HEK293 (cell line): Measurements from ENCODE around the gene PFAS.

Experiments used
- CTCF ChIA-PET: fragments of 350-600 bp; formaldehyde crosslinking; extraction: SDS; loops from one replicate; lab custom pipeline; 2021; ENCODE audit warnings: antibody characterized with exemption; lab: Yijun Ruan, JAX
- POLR2A ChIA-PET: fragments of 300-600 bp; formaldehyde crosslinking; extraction: SDS; loops from one replicate; lab custom pipeline; 2020; ENCODE audit warnings: antibody characterized with exemption, inconsistent platforms; lab: Yijun Ruan, JAX
- H3K27ac ChIP-seq: fragments of 200-500 bp; sonication (Bioruptor generic); 2 replicates; pipeline ENCODE4 v1.5.1; 2014; ENCODE audit warnings: low read depth, low read length, control low read depth, inconsistent platforms; ENCODE audit errors: extremely low read depth
- H3K36me3 ChIP-seq, 2 experiments: fragments of 200-500 bp in 1 of 2; sonication (Bioruptor generic) in 1 of 2; 1 replicate in 1 of 2; 2 replicates in 1 of 2; pipeline ENCODE4 v1.5.1; 2014 to 2017; ENCODE audit warnings: inconsistent platforms in 2 of 2, low read length in 2 of 2; ENCODE audit not compliant: control insufficient read depth in 2 of 2, insufficient read depth in 1 of 2
- H3K4me1 ChIP-seq: fragments of 200-500 bp; sonication (Bioruptor generic); 2 replicates; pipeline ENCODE4 v1.5.1; 2014; ENCODE audit warnings: mild to moderate bottlenecking, low read length, inconsistent platforms; ENCODE audit not compliant: control insufficient read depth, insufficient read depth
- H3K4me3 ChIP-seq: 2 replicates; pipeline ENCODE4 v1.5.1; 2011; ENCODE audit warnings: low read depth, mild to moderate bottlenecking, control low read depth, low read length, moderate library complexity
- H3K9me3 ChIP-seq: fragments of 200-500 bp; sonication (Bioruptor generic); 2 replicates; pipeline ENCODE4 v1.5.1; 2014; ENCODE audit warnings: low read depth, low read length, inconsistent platforms; ENCODE audit not compliant: control insufficient read depth, insufficient read depth
- BCL11A ChIP-seq: fragments of 450-650 bp; formaldehyde crosslinking; IDR thresholded peaks from 2 replicates; pipeline ENCODE4 v1.5.1; 2016; ENCODE audit warnings: low read depth, missing biosample characterization, missing genetic modification characterization
- GLI2 ChIP-seq: fragments of 450-650 bp; formaldehyde crosslinking; IDR thresholded peaks from 2 replicates; pipeline ENCODE4; 2017; ENCODE audit warnings: missing biosample characterization, missing genetic modification characterization, low read depth, borderline replicate concordance
- GLIS2 ChIP-seq: fragments of 450-650 bp; formaldehyde crosslinking; IDR thresholded peaks from 2 replicates; pipeline ENCODE4 v1.5.1; 2016; ENCODE audit warnings: missing biosample characterization, missing genetic modification characterization
- ZBTB48 ChIP-seq: fragments of 450-650 bp; formaldehyde crosslinking; IDR thresholded peaks from 2 replicates; pipeline ENCODE4 v1.5.1; 2016; ENCODE audit warnings: missing biosample characterization, missing genetic modification characterization
- ZBTB7A ChIP-seq: fragments of 450-650 bp; formaldehyde crosslinking; IDR thresholded peaks from 2 replicates; pipeline ENCODE4 v1.5.1; 2016; ENCODE audit warnings: low read depth, missing biosample characterization, missing genetic modification characterization
- ZFP3 ChIP-seq: fragments of 450-650 bp; formaldehyde crosslinking; IDR thresholded peaks from 2 replicates; pipeline ENCODE4 v1.5.1; 2016; ENCODE audit warnings: low read depth, missing biosample characterization, missing genetic modification characterization
- ZIC2 ChIP-seq: fragments of 450-650 bp; formaldehyde crosslinking; IDR thresholded peaks from 2 replicates; pipeline ENCODE4 v1.5.1; 2016; ENCODE audit warnings: missing biosample characterization, missing genetic modification characterization
- ZNF10 ChIP-seq: fragments of 450-650 bp; formaldehyde crosslinking; IDR thresholded peaks from 2 replicates; pipeline ENCODE4 v1.5.1; 2017; ENCODE audit warnings: missing biosample characterization, missing genetic modification characterization
- ZNF174 ChIP-seq: fragments of 450-650 bp; formaldehyde crosslinking; IDR thresholded peaks from 2 replicates; pipeline ENCODE4 v1.5.0; 2017; ENCODE audit warnings: missing biosample characterization, mild to moderate bottlenecking, missing genetic modification characterization
- ZNF184 ChIP-seq: fragments of 450-650 bp; IDR thresholded peaks from 2 replicates; pipeline ENCODE4 v1.5.1; 2018; ENCODE audit warnings: missing biosample characterization, mild to moderate bottlenecking, missing genetic modification characterization
- ZNF221 ChIP-seq: fragments of 450-650 bp; formaldehyde crosslinking; IDR thresholded peaks from 2 replicates; pipeline ENCODE4 v1.5.1; 2017; ENCODE audit warnings: missing biosample characterization, missing genetic modification characterization, borderline replicate concordance
- ZNF292 ChIP-seq: fragments of 450-650 bp; formaldehyde crosslinking; IDR thresholded peaks from 2 replicates; pipeline ENCODE4 v1.5.1; 2016; ENCODE audit warnings: low read depth, missing biosample characterization, missing genetic modification characterization, borderline replicate concordance
- ZNF37A ChIP-seq: fragments of 450-650 bp; IDR thresholded peaks from 2 replicates; pipeline ENCODE4 v1.5.1; 2018; ENCODE audit warnings: missing biosample characterization, missing genetic modification characterization
- ZNF391 ChIP-seq: fragments of 450-650 bp; formaldehyde crosslinking; IDR thresholded peaks from 2 replicates; pipeline ENCODE4 v1.5.1; 2016; ENCODE audit warnings: low read depth, missing biosample characterization, missing genetic modification characterization, borderline replicate concordance
- ZNF394 ChIP-seq: fragments of 450-650 bp; formaldehyde crosslinking; IDR thresholded peaks from 2 replicates; pipeline ENCODE4 v1.5.1; 2016; ENCODE audit warnings: missing biosample characterization, missing genetic modification characterization, mild to moderate bottlenecking, moderate library complexity, borderline replicate concordance
- ZNF433 ChIP-seq: fragments of 450-650 bp; formaldehyde crosslinking; IDR thresholded peaks from 2 replicates; pipeline ENCODE4 v1.5.1; 2016; ENCODE audit warnings: missing biosample characterization, missing genetic modification characterization, low read depth
- TF ChIP-seq, protein P1 (sequence below): fragments of 450-650 bp; formaldehyde crosslinking; IDR thresholded peaks from 2 replicates; pipeline ENCODE4 v1.5.1; 2017; ENCODE audit warnings: missing biosample characterization, missing genetic modification characterization
- TF ChIP-seq, protein P2 (sequence below): fragments of 450-650 bp; formaldehyde crosslinking; IDR thresholded peaks from 2 replicates; pipeline ENCODE4 v1.5.1; 2017; ENCODE audit warnings: missing biosample characterization, missing genetic modification characterization
- TF ChIP-seq, protein P3 (sequence below): fragments of 450-650 bp; formaldehyde crosslinking; optimal IDR thresholded peaks from 2 replicates; pipeline ENCODE3; 2016; ENCODE audit warnings: missing biosample characterization, mild to moderate bottlenecking, missing genetic modification characterization
- TF ChIP-seq, protein P4 (sequence below): fragments of 450-650 bp; formaldehyde crosslinking; IDR thresholded peaks from 2 replicates; pipeline ENCODE4 v1.5.1; 2016; ENCODE audit warnings: missing biosample characterization, missing genetic modification characterization

PFAS gene

DNA sequence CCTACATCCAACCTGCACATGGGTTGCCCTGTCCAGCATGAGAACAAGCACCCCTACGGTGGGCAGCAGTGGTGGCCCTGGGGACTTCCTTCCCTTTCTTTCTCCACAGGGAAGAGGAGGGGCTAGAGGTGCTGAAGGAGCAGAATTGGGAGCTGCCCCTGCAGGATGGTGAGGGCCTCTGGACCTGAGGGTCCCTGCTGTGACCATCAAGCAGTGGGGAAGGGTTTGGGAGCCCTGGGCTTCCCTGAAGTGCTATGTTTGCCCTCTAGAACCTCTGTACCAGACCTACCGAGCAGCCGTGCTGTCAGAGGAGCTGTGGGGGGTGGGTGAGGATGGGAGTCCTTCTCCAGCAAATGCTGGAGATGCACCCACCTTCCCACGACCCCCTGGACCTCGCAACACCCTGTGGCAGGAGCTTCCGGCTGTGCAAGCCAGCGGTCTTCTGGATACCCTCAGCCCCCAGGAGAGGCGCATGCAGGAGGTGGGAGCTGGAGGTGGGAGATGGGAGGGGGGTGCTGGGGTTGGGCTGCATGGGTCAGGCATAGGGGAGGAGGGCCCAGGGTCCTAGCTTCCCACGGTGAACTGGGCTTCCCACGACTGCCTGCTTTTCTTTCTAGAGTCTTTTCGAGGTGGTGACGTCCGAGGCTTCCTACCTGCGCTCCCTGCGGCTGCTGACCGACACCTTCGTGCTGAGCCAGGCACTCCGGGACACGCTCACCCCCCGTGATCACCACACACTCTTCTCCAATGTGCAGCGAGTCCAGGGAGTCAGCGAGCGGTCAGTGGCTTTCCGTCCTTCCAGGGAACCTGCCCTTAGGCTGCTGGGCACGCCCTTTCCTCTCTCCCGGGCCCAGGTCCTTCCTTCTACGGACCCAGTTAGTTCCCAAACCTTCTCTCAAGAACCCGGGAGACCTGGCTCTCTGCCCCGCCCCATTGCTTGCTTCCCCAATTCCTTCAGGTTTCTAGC, 66.0 kb downstream of the PFAS start:
- Histone ChIP-seq H3K36me3 (no peaks in the 10 kb centered on the region), H3K27ac (no peak overlapping the region), H3K9me3 (no peaks in the 10 kb centered on the region)
- TF ChIP-seq ZIC2 (tag by site-specific recombination) (peak; percentile 80), GLIS2 (tag by site-specific recombination) (peak; percentile 53)
- TF ChIP-seq, protein P1, sequence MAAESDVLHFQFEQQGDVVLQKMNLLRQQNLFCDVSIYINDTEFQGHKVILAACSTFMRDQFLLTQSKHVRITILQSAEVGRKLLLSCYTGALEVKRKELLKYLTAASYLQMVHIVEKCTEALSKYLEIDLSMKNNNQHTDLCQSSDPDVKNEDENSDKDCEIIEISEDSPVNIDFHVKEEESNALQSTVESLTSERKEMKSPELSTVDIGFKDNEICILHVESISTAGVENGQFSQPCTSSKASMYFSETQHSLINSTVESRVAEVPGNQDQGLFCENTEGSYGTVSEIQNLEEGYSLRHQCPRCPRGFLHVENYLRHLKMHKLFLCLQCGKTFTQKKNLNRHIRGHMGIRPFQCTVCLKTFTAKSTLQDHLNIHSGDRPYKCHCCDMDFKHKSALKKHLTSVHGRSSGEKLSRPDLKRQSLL, result no peak
- TF ChIP-seq, all 188 proteins: peak for 2
- CTCF ChIA-PET, result interaction anchor here (0.9 to 1.2 kb wide), 4 partner anchors 11 to 242 kb away, joined by 3 to 5 read pairs (median 3); no protein-coding TSS in a partner anchor
- POLR2A ChIA-PET, result interaction anchor here (0.6 kb wide), 1 partner anchor 423 kb away, joined by 4 read pairs; no protein-coding TSS in a partner anchor
- Histone ChIP-seq H3K4me1 (no peaks in the 10 kb centered on the region), H3K4me3 (no peak overlapping the region)

DNA sequence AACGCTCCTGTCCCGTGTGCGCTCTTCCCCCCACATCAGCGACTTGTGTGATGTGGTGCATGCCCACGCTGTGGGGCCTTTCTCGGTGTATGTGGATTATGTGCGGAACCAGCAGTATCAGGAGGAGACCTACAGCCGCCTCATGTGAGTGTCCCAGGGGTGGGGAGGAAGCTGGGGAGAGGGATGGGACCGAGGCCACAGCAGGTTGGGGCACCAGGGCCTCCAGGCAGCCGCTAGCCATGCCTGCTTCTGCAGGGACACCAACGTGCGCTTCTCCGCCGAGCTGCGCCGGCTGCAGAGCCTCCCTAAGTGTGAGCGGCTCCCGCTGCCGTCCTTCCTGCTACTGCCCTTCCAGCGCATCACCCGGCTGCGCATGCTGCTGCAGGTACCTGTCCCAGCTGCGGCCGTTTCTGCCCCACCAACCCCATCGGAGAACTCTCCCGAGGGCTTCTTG, 66.7 kb downstream of the PFAS start:
- TF ChIP-seq ZNF391 (tag by site-specific recombination) (no peak), BCL11A (tag by site-specific recombination) (no peak), ZNF433 (tag by site-specific recombination) (no peak), ZNF394 (tag by site-specific recombination) (no peak), ZNF292 (no peak), ZNF221 (no peak), ZBTB48 (tag by site-specific recombination) (no peak), ZNF10 (no peak), GLI2 (tag by site-specific recombination) (no peak), ZBTB7A (tag by site-specific recombination) (no peak), ZFP3 (tag by site-specific recombination) (no peak), ZNF184 (tag by site-specific recombination) (no peak), ZNF37A (tag by site-specific recombination) (no peak), ZNF174 (tag by site-specific recombination) (no peak)
- TF ChIP-seq, protein P2, sequence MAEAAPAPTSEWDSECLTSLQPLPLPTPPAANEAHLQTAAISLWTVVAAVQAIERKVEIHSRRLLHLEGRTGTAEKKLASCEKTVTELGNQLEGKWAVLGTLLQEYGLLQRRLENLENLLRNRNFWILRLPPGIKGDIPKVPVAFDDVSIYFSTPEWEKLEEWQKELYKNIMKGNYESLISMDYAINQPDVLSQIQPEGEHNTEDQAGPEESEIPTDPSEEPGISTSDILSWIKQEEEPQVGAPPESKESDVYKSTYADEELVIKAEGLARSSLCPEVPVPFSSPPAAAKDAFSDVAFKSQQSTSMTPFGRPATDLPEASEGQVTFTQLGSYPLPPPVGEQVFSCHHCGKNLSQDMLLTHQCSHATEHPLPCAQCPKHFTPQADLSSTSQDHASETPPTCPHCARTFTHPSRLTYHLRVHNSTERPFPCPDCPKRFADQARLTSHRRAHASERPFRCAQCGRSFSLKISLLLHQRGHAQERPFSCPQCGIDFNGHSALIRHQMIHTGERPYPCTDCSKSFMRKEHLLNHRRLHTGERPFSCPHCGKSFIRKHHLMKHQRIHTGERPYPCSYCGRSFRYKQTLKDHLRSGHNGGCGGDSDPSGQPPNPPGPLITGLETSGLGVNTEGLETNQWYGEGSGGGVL (tag by site-specific recombination), result no peak
- TF ChIP-seq, protein P3, sequence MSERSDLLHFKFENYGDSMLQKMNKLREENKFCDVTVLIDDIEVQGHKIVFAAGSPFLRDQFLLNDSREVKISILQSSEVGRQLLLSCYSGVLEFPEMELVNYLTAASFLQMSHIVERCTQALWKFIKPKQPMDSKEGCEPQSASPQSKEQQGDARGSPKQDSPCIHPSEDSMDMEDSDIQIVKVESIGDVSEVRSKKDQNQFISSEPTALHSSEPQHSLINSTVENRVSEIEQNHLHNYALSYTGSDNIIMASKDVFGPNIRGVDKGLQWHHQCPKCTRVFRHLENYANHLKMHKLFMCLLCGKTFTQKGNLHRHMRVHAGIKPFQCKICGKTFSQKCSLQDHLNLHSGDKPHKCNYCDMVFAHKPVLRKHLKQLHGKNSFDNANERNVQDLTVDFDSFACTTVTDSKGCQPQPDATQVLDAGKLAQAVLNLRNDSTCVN (tag by site-specific recombination), result no peak
- TF ChIP-seq, protein P4, sequence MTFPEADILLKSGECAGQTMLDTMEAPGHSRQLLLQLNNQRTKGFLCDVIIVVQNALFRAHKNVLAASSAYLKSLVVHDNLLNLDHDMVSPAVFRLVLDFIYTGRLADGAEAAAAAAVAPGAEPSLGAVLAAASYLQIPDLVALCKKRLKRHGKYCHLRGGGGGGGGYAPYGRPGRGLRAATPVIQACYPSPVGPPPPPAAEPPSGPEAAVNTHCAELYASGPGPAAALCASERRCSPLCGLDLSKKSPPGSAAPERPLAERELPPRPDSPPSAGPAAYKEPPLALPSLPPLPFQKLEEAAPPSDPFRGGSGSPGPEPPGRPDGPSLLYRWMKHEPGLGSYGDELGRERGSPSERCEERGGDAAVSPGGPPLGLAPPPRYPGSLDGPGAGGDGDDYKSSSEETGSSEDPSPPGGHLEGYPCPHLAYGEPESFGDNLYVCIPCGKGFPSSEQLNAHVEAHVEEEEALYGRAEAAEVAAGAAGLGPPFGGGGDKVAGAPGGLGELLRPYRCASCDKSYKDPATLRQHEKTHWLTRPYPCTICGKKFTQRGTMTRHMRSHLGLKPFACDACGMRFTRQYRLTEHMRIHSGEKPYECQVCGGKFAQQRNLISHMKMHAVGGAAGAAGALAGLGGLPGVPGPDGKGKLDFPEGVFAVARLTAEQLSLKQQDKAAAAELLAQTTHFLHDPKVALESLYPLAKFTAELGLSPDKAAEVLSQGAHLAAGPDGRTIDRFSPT (tag by site-specific recombination), result no peak
- ChIA-PET POLR2A (no interaction called here), CTCF (no interaction called here)
- Histone ChIP-seq H3K4me1 (no peaks in the 10 kb centered on the region), H3K9me3 (no peaks in the 10 kb centered on the region), H3K4me3 (no peak overlapping the region), H3K27ac (no peak overlapping the region), H3K36me3 (no peaks in the 10 kb centered on the region)
